ENCODE measurements around the gene UTP3.
"Not testable (repeated sequence)": the region's sequence is repeated elsewhere in the genome, so short reads cannot be mapped to it uniquely, and the experiment has no call there.

Gene UTP3

GRCh38 chr4:70728091-70728490, 39.8 kb downstream of the UTP3 start:
- H3K27ac ChIP-seq: no peak overlapping the region
- no peaks in the 10 kb centered on the region for H3K27me3 ChIP-seq (ENCODE audit: control insufficient read depth, insufficient read depth, low read length)
- no peaks in the 10 kb centered on the region for H3K9me3 ChIP-seq (ENCODE audit: control insufficient read depth, low read length)
- no peaks in the 10 kb centered on the region for H3K4me1 ChIP-seq
- no peak overlapping the region for H3K4me3 ChIP-seq (ENCODE audit: low read depth, low read length)
- no peak overlapping the region for H3K4me2 ChIP-seq (ENCODE audit: low read length)
- H2AFZ ChIP-seq: no peak overlapping the region
- no peak for TF ChIP-seq CTCF (IDR thresholded peaks at IDR 0.05)
- H3K36me3 ChIP-seq (ENCODE audit: control insufficient read depth, insufficient read depth, low read length): no peaks in the 10 kb centered on the region
- H3K9ac ChIP-seq: no peak overlapping the region
- peaks cover 4% of the 10 kb centered on the region for H3K79me2 ChIP-seq

GRCh38 chr4:70732878-70733277, 44.5 kb downstream of the UTP3 start:
- not testable (repeated sequence) for H3K9me3 ChIP-seq (ENCODE audit: control insufficient read depth, low read length); H3K36me3 ChIP-seq (ENCODE audit: control insufficient read depth, insufficient read depth, low read length); H3K27me3 ChIP-seq (ENCODE audit: control insufficient read depth, insufficient read depth, low read length); H3K4me2 ChIP-seq (ENCODE audit: low read length); H3K4me3 ChIP-seq (ENCODE audit: low read depth, low read length); H3K4me1 ChIP-seq; H3K27ac ChIP-seq; H3K79me2 ChIP-seq; H3K9ac ChIP-seq; H2AFZ ChIP-seq

GRCh38 chr4:70734168-70734954, 46.0 kb downstream of the UTP3 start:
- no peaks in the 10 kb centered on the region for H3K36me3 ChIP-seq (ENCODE audit: control insufficient read depth, insufficient read depth, low read length)
- peak overlapping the region; percentile 63 for H2AFZ ChIP-seq
- peaks cover 2% of the 10 kb centered on the region for H3K79me2 ChIP-seq
- peak overlapping the region; percentile 64 for H3K27ac ChIP-seq
- H3K9me3 ChIP-seq (ENCODE audit: control insufficient read depth, low read length): no peaks in the 10 kb centered on the region
- peaks cover 3% of the 10 kb centered on the region for H3K4me1 ChIP-seq
- H3K27me3 ChIP-seq (ENCODE audit: control insufficient read depth, insufficient read depth, low read length): no peaks in the 10 kb centered on the region
- TF ChIP-seq CTCF (IDR thresholded peaks at IDR 0.05): no peak
- no peak overlapping the region for H3K9ac ChIP-seq
- H3K4me3 ChIP-seq (ENCODE audit: low read depth, low read length): peak overlapping the region; percentile 41
- peak overlapping the region; percentile 49 for H3K4me2 ChIP-seq (ENCODE audit: low read length)

GRCh38 chr4:70734971-70735370, 46.6 kb downstream of the UTP3 start:
- TF ChIP-seq CTCF (IDR thresholded peaks at IDR 0.05): no peak
- no peaks in the 10 kb centered on the region for H3K27me3 ChIP-seq (ENCODE audit: control insufficient read depth, insufficient read depth, low read length)
- peak overlapping the region; percentile 64 for H3K27ac ChIP-seq
- peaks cover 2% of the 10 kb centered on the region for H3K79me2 ChIP-seq
- H3K4me1 ChIP-seq: peaks cover 3% of the 10 kb centered on the region
- no peak overlapping the region for H3K4me3 ChIP-seq (ENCODE audit: low read depth, low read length)
- no peaks in the 10 kb centered on the region for H3K36me3 ChIP-seq (ENCODE audit: control insufficient read depth, insufficient read depth, low read length)
- peak overlapping the region; percentile 49 for H3K4me2 ChIP-seq (ENCODE audit: low read length)
- no peak overlapping the region for H3K9ac ChIP-seq
- H2AFZ ChIP-seq: peak overlapping the region; percentile 63
- no peaks in the 10 kb centered on the region for H3K9me3 ChIP-seq (ENCODE audit: control insufficient read depth, low read length)

GRCh38 chr4:70735915-70736314, 47.6 kb downstream of the UTP3 start:
- not testable (repeated sequence) for H3K36me3 ChIP-seq (ENCODE audit: control insufficient read depth, insufficient read depth, low read length); H3K27ac ChIP-seq; H3K4me3 ChIP-seq (ENCODE audit: low read depth, low read length); H3K9ac ChIP-seq; H3K9me3 ChIP-seq (ENCODE audit: control insufficient read depth, low read length); H3K79me2 ChIP-seq; H3K27me3 ChIP-seq (ENCODE audit: control insufficient read depth, insufficient read depth, low read length); H2AFZ ChIP-seq; H3K4me2 ChIP-seq (ENCODE audit: low read length); H3K4me1 ChIP-seq

GRCh38 chr4:70737006-70737405, 48.7 kb downstream of the UTP3 start:
- Histone ChIP-seq H3K9ac (no peak overlapping the region), H3K27ac (no peak overlapping the region), H3K36me3 (ENCODE audit: control insufficient read depth, insufficient read depth, low read length) (no peaks in the 10 kb centered on the region), H3K9me3 (ENCODE audit: control insufficient read depth, low read length) (no peaks in the 10 kb centered on the region), H3K4me1 (peaks cover 3% of the 10 kb centered on the region), H3K79me2 (peaks cover 2% of the 10 kb centered on the region), H3K4me2 (ENCODE audit: low read length) (no peak overlapping the region), H2AFZ (no peak overlapping the region), H3K4me3 (ENCODE audit: low read depth, low read length) (no peak overlapping the region), H3K27me3 (ENCODE audit: control insufficient read depth, insufficient read depth, low read length) (no peaks in the 10 kb centered on the region)
- TF ChIP-seq CTCF (IDR thresholded peaks at IDR 0.05): no peak
